ENCODE results near the gene WWP2. TPM values are rescaled to one million over a fixed set of nuclear protein-coding genes. Genes with fewer than 3 reads are reported as not detected.

The WWP2 gene
- polyA plus RNA-seq, 1 donor from 2014 or later: 11.9 TPM

DNA sequence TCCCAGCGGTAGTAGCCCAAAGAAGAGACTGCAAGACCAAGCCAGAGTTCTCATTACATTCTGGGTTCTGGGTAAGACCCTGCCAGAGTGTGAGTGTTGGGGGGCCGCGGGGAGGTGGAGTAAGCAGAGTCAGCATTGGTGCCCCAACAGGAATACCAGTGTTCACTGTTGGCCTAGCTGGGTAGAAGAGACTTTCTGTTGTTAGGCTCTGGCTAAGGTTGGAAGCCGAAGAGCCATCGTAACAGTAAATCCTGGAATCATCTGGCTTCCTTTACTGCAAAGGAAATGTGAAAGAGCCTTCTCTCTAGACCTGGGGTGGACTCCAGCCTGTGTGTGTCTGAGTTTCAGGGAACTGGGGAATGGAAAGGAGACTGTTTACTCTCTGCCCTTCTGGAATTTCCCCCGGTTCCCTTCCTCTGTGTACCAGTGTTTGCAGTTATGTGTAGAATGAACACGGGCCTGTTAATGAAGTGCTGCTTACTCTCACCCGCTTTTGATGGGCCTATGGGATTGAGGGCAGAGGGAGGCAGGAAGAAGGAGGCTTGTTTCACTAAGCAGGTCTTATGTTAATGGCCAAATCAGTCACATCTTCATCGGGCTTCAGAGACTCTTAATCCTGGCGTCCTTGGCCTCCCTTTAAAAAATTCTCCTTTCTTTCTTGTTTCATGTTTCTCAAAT lies 68.5 kb downstream of the WWP2 start:
- TF ChIP-seq, protein P1, sequence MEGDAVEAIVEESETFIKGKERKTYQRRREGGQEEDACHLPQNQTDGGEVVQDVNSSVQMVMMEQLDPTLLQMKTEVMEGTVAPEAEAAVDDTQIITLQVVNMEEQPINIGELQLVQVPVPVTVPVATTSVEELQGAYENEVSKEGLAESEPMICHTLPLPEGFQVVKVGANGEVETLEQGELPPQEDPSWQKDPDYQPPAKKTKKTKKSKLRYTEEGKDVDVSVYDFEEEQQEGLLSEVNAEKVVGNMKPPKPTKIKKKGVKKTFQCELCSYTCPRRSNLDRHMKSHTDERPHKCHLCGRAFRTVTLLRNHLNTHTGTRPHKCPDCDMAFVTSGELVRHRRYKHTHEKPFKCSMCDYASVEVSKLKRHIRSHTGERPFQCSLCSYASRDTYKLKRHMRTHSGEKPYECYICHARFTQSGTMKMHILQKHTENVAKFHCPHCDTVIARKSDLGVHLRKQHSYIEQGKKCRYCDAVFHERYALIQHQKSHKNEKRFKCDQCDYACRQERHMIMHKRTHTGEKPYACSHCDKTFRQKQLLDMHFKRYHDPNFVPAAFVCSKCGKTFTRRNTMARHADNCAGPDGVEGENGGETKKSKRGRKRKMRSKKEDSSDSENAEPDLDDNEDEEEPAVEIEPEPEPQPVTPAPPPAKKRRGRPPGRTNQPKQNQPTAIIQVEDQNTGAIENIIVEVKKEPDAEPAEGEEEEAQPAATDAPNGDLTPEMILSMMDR (IDR thresholded peaks at IDR 0.05; ENCODE audit: poor library complexity, severe bottlenecking): no peak
- no peak for TF ChIP-seq RAD21 (conservative IDR thresholded peaks at IDR 0.05)
- no peak for TF ChIP-seq TAF1 (IDR thresholded peaks at IDR 0.05; ENCODE audit: low read depth)
- TF ChIP-seq MXI1 (conservative IDR thresholded peaks at IDR 0.05; ENCODE audit: poor library complexity, severe bottlenecking): no peak
- TF ChIP-seq EP300 (conservative IDR thresholded peaks at IDR 0.05; ENCODE audit: poor library complexity, severe bottlenecking): no peak
- TF ChIP-seq, protein P2, sequence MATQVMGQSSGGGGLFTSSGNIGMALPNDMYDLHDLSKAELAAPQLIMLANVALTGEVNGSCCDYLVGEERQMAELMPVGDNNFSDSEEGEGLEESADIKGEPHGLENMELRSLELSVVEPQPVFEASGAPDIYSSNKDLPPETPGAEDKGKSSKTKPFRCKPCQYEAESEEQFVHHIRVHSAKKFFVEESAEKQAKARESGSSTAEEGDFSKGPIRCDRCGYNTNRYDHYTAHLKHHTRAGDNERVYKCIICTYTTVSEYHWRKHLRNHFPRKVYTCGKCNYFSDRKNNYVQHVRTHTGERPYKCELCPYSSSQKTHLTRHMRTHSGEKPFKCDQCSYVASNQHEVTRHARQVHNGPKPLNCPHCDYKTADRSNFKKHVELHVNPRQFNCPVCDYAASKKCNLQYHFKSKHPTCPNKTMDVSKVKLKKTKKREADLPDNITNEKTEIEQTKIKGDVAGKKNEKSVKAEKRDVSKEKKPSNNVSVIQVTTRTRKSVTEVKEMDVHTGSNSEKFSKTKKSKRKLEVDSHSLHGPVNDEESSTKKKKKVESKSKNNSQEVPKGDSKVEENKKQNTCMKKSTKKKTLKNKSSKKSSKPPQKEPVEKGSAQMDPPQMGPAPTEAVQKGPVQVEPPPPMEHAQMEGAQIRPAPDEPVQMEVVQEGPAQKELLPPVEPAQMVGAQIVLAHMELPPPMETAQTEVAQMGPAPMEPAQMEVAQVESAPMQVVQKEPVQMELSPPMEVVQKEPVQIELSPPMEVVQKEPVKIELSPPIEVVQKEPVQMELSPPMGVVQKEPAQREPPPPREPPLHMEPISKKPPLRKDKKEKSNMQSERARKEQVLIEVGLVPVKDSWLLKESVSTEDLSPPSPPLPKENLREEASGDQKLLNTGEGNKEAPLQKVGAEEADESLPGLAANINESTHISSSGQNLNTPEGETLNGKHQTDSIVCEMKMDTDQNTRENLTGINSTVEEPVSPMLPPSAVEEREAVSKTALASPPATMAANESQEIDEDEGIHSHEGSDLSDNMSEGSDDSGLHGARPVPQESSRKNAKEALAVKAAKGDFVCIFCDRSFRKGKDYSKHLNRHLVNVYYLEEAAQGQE (IDR thresholded peaks at IDR 0.05; ENCODE audit: borderline replicate concordance): no peak
- TF ChIP-seq EZH2 (IDR thresholded peaks at IDR 0.05; ENCODE audit: borderline replicate concordance, insufficient read depth, low read length, poor library complexity, severe bottlenecking): no peak
- TF ChIP-seq POLR2AphosphoS5 (IDR thresholded peaks at IDR 0.05): no peak
- no peak for TF ChIP-seq SMC3 (conservative IDR thresholded peaks at IDR 0.05; ENCODE audit: poor library complexity)
- H4K20me1 ChIP-seq (ENCODE audit: insufficient read depth): no peaks in the 10 kb centered on the region
- H3K27me3 ChIP-seq (ENCODE audit: insufficient read depth, low read depth, low read length): no peaks in the 10 kb centered on the region
- H3K79me2 ChIP-seq (replicated peaks; ENCODE audit: insufficient read depth, low read length): no peaks in the 10 kb centered on the region
- no peaks in the 10 kb centered on the region for H3K9me3 ChIP-seq (ENCODE audit: low read length)
- no peak overlapping the region for H3K4me2 ChIP-seq (ENCODE audit: low read length)
- H3K4me3 ChIP-seq (ENCODE audit: low read length): no peak overlapping the region
- H3K9me2 ChIP-seq (ENCODE audit: insufficient read depth, low read length): no peaks in the 10 kb centered on the region
- no peaks in the 10 kb centered on the region for H3K36me3 ChIP-seq (ENCODE audit: insufficient read depth, low read length)
- no peak overlapping the region for H2AFZ ChIP-seq (ENCODE audit: low read depth, low read length)
- no peak overlapping the region for H3K27ac ChIP-seq (ENCODE audit: low read length)
- H3K9ac ChIP-seq (ENCODE audit: low read length): no peak overlapping the region
- no peaks in the 10 kb centered on the region for H3F3A ChIP-seq (ENCODE audit: insufficient read depth, low read length, poor library complexity, severe bottlenecking)

DNA sequence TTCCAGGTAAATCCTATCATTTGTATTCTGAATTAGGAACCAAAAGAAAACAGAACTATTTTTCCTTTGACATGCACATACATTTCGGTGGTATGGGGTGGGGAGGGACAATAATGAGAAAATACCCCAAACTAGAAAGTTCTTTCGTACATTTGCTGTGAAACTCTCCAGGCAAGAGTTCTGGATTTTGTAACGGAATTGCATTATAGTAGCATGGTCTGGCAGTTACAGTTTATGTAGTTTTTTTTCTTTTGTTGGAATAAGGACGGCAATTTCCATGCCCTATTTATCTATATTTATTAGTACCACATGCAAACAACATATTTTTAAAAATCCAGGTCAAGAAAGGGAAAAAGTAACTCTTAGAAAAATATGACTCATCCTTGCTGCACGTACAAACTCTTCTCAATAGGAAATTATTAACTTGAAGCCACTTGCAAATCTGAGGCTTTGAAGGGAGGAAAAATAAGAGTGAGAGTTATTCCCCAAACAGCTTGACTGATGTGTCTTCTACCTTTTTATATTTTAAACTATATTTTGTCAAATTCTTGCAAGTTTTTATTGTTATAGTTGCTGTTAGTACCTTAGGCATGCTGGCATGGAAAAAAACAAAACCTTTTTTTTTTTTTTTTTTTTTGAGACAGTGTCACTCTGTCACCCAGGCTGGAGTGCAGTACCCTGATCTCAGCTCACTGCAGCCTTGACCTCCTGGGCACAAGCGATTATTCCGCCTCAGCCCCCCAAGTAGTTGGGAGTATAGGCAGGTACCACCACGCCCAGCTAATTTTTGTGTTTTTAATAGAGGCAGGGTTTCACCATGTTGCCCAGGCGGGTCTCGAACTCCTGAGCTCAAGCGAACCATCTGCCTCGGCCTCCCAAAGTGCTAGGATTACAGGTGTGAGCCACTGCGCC lies 69.3 kb downstream of the WWP2 start:
- Histone ChIP-seq H2AFZ (ENCODE audit: low read depth, low read length) (no peak overlapping the region), H3K4me2 (ENCODE audit: low read length) (no peak overlapping the region), H3K27me3 (ENCODE audit: insufficient read depth, low read depth, low read length) (no peaks in the 10 kb centered on the region), H4K20me1 (ENCODE audit: insufficient read depth) (no peaks in the 10 kb centered on the region), H3K4me3 (ENCODE audit: low read length) (no peak overlapping the region), H3K9ac (ENCODE audit: low read length) (no peak overlapping the region), H3K79me2 (replicated peaks; ENCODE audit: insufficient read depth, low read length) (no peaks in the 10 kb centered on the region), H3K27ac (ENCODE audit: low read length) (no peak overlapping the region), H3F3A (ENCODE audit: insufficient read depth, low read length, poor library complexity, severe bottlenecking) (no peaks in the 10 kb centered on the region), H3K9me2 (ENCODE audit: insufficient read depth, low read length) (no peaks in the 10 kb centered on the region), H3K9me3 (ENCODE audit: low read length) (no peaks in the 10 kb centered on the region), H3K36me3 (ENCODE audit: insufficient read depth, low read length) (no peaks in the 10 kb centered on the region)
- TF ChIP-seq EZH2 (IDR thresholded peaks at IDR 0.05; ENCODE audit: borderline replicate concordance, insufficient read depth, low read length, poor library complexity, severe bottlenecking): no peak
- TF ChIP-seq RAD21 (conservative IDR thresholded peaks at IDR 0.05): no peak
- no peak for TF ChIP-seq EP300 (conservative IDR thresholded peaks at IDR 0.05; ENCODE audit: poor library complexity, severe bottlenecking)
- TF ChIP-seq TAF1 (IDR thresholded peaks at IDR 0.05; ENCODE audit: low read depth): no peak
- no peak for TF ChIP-seq POLR2AphosphoS5 (IDR thresholded peaks at IDR 0.05)
- no peak for TF ChIP-seq SMC3 (conservative IDR thresholded peaks at IDR 0.05; ENCODE audit: poor library complexity)
- TF ChIP-seq, protein P1 (IDR thresholded peaks at IDR 0.05; ENCODE audit: poor library complexity, severe bottlenecking): no peak
- TF ChIP-seq, protein P2 (IDR thresholded peaks at IDR 0.05; ENCODE audit: borderline replicate concordance): no peak
- TF ChIP-seq MXI1 (conservative IDR thresholded peaks at IDR 0.05; ENCODE audit: poor library complexity, severe bottlenecking): no peak
